ENCODE measurements around the gene SLC46A3. TPM values are rescaled to one million over a fixed set of nuclear protein-coding genes. Genes with fewer than 3 reads are reported as not detected.
"Not testable (repeated sequence)": the region's sequence is repeated elsewhere in the genome, so short reads cannot be mapped to it uniquely, and the experiment has no call there.

Gene SLC46A3
- 3.6 and 4.6 TPM in 2 replicates for total RNA-seq

GRCh38 chr13:28718543-28719226, at the start of gene SLC46A3:
TSS of gene SLC46A3 (minus strand) at chr13:28718970. CDS start at chr13:28717998, 972 bp downstream.
- DNase-seq = peak; percentile 99

GRCh38 chr13:28763887-28764286, 45.1 kb upstream of the SLC46A3 start:
- DNase-seq = no peak

GRCh38 chr13:28761586-28761985, 42.8 kb upstream of the SLC46A3 start:
- no peak for DNase-seq

DNA sequence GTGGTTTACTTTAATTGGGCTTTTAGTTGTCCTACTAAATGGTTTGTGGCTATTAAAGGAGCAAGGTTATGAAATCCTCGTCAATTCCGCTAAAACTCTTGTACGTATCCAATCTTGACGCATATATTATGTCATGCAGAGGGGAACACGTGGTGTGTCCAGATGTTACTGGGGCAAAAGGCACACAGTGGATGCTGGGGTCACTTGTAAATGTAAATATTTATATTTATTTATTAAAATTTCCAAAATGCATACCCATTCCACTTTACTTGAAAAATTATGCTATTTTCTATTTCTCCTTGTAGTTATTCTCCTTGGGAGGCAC, 36.7 kb upstream of the SLC46A3 start:
- DNase-seq = no peak

DNA sequence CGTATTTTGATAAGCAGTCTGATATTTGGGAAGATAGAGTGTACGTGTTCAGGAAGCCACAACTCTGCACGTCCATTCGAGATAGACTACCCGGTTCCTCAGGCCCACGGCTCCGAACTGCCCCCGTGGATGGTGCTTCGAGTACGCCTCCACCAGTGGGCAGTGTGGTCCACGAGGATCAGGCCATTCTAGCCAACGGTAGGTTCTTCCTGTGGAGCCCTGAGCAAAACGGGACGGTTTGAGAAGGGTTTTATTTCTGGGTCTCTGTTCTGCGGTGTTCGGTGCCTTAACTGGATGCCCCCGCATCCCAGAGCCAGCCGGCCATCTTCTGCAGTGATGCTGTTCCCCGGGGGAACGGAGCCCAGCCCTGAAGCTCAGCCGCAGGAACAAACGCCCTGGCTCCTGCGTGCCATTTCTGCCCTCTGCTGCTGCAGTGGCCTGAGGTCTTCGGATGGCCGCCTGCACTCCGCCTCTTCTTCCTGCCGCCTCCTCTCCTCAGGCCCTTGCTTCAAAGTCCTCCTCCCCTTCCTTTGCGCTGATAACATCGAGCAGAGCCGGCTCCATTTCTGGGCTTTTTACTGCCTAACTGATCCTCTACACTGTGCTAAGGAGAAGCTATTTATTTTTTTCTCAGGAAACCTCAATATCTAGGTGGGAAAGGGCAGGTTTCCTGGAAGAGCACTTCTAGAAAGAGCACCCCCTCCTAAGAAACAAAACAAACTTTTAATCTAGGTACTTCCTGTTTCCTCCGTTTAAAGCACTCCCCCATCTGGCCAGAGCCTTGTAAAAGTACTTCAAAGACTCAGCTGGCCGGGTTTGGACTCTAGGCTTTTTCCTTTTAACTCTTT, 36.2 kb upstream of the SLC46A3 start:
- peak; percentile 80 for DNase-seq

DNA sequence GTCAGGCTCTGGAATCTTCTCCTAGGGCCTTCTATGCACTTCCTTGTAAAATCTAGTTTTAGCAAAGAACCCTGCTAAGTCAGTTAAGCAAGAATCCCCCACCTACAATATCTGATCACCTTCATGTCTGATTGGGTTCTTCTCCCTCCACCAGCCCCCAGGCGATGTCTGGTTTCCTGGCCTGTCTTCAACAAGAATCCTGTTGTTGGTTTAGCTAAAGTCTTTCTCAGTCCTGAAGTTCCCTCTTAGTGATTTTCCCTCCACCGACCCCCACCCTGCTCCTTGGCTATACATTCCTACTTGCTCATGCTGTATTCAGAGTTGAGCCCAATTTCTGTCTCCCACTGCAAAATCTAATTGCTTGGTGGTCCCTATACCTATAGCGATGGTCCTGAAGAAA, 35.2 kb upstream of the SLC46A3 start:
- DNase-seq = no peak

DNA sequence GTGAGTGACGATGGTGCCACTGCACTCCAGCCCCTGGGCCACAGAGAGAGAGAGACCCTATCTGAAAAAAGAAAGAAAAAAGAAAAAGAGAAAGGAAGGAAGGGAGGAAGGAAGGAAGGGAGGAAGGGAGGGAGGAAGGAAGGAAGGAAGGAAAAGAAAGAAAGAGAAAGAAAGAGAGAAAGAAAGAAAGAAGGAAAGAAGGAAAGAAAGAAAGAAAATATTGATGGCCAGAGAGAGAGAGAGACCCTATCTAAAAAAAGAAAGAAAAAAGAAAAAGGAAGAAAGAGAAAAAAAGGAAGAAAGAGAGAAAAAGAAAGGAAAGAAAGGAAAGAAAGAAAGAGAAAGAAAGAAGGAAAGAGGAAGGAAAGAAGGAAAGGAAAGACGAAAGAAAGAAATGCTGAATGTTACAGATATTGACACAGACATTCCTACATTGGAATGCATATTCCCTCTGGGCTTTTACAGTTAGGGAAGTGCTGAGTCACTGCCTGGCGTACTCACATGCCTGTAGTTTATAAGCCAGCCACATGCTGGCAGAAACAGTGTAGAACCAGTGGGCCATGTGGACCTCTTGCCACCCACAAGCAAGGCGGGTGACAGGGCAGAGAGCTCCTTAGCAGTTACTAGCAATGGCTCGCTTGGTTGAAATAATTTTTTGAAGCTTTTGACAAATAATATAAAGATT, 34.6 kb upstream of the SLC46A3 start:
- DNase-seq = peak; percentile 87

DNA sequence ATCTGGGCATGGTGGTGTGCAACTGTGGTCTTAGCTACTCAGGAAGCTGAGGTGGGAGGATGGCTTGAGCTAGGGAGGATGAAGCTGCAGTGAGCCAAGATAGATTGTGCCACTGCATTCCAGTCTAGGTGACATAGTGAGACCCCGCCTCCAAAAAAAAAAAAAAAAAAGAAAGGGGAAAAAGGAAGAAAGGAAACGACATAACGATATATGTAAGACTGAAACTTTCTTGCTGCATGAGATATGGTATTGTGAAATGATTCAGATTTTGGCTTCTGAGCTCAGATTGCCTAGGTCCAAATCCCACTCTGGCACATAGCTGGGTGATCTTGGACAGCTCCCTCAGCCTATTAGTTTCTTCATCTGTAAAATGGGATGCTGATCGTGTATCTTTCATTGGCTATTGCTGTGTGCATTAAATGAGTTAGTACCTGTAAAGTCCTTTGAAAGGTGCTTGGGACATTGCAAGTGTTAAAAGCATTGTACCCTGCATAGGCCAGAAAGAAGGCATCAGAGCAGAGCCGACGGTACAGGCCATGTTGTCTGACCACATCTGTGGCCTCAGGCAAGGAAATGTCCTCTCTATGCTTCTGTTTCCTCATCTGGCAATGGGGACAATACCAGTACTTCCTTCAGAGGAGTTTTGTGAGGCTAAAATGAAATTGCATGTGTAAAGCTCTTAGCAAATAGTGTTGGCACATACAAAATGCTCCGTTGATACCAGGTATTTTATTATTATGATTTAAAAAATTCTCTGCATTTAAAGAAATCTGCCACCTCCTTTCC, 32.6 kb upstream of the SLC46A3 start:
- peak; percentile 10 for DNase-seq

DNA sequence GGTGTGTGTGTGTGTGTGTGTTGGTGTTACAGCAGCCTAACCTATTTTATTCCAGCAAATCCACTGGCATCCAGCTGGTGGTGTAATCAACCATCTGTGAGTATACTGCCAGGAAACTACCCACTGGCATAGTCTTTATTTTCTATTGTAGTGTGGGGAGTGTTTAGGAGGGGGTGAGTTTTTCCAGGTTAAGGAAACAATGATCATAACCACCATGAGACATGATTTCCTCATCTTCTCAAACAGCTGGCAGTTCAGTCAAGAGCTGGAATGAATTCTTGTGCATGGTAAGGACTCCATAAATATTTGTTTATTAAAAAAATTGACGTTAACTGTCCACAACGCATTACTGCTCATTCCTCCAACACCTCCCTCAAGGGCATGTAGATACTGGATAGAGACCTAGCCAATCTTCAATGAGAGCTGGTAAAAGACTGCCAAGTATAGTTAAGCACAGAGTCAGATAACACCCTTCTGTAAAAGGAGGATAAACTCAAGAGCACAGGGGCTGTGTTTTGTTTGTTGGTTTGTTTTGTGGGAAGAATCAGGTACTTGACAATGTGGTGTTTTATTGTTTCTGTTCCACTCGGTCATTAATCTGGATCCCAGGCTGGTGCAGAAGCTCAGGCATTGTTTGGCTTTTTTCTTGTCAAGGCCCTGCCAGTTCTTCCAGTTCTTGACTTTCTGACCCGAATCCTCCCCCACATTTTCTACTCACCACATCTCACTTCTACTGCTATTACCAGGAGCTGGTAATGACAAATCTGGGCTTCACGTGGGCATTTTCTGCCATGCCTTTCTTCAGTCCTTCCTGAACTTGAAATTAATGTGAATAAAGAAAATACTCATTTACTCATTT, 31.6 kb upstream of the SLC46A3 start:
- DNase-seq = peak; percentile 83

DNA sequence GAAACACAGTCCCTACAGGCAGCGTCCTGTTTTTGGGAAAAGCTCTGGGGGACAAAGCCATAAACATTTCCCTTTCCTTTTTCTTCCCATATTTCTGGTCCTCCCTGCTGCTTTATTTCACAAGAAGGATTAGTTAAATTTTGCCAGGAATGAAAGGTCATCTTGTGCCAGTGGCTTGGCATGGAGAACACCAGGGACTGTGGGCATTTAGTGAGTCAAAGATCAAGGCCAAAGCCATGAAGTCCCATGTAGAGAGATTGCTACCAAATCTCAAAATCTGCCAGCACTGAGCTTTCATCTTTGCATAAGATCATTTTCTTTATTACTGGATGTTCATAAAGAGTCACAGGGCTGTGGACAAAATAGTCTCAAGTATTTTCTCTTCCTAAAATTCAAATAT, 29.1 kb upstream of the SLC46A3 start:
- no peak for DNase-seq

- no peak for DNase-seq
These were observed 27.5 kb upstream of the SLC46A3 start for GRCh38 chr13:28746287-28746612.

- no peak for DNase-seq
These were observed 25.9 kb upstream of the SLC46A3 start for GRCh38 chr13:28744656-28745055.

- peak; percentile 96 for DNase-seq
These were observed 25.3 kb upstream of the SLC46A3 start for GRCh38 chr13:28744091-28744536.

- no peak for DNase-seq
These were observed 24.8 kb upstream of the SLC46A3 start for GRCh38 chr13:28743499-28744083.

DNA sequence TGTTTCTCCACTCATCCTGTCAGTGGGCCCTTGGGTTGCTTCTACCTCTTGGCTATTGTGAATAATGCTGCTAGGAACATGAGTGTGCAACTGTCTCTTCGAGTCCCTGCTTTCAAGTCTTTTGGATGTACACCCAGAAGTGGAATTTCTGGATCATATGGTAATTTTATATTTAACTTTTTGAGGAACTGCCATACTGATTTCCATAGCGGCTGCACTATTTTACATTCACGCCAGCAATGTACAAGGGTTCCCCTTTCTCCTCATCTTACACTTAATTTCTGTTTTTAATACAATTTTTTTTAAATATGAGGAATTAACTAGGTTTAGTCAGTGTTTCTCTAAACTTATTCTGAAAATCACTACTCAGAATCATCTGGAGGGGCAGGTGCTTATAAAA, 24.2 kb upstream of the SLC46A3 start:
- no peak for DNase-seq

DNA sequence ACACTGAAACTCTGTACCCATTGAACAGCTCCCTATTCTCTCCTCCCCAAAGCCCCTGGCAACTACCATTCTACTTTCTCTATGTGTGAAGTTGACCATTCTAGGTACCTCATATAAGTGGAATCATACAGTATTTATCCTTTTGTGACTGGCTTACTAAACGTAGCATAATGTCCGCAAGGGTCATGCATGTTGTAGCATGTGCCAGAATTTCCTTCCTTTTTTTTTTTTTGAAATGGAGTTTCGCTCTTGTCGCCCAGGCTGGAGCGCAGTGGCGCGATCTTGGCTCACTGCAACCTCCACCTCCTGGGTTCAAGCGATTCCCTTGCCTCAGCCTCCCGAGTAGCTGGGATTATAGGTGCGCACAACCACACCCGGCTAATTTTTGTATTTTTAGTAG, 23.7 kb upstream of the SLC46A3 start:
- not testable (repeated sequence) for DNase-seq

- no peak for DNase-seq
These were observed 22.3 kb upstream of the SLC46A3 start for GRCh38 chr13:28741084-28741491.

DNA sequence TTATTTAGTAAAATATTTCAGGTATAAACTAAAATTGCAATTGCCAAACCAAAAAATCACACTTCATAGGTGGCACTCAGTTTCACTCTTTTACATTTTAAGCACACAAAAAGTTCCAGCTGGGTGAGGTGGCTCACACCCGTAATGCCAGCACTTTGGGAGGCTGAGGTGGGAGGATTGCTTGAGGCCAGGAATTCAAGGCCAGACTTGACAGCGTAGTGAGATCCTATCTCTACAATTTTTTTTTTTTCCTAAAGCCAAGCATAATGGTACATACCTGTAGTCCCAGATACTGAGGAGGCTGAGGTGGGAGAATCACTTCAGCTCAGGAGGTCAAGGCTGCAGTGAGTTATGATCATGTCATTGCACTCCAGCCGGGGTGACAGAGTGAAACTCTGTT, 20.6 kb upstream of the SLC46A3 start:
- DNase-seq = no peak

DNA sequence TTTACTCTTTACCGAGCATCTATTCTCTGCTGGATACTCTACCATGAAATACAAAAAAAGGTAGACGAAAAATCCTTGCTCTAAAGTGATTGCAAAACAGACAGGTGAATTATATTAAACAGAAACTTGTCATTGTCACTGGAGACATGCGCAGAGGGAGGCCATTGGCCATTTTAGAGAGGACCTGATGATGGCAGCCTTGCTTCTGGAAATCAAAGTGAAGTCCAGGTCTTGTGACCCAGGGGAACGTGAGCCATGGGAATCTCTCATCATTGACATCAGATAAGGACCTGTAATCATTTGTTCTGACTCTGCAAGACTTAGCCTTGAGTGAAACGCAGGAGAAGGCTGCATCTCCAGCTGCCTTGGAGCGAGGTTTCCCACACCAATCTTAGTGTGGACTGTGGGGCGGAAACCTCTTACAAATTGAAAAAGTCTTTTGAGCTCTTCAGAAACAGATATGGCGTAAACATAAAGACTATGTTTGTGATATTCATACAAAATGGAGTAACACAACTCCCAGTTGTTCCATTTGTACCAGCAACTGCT, 16.8 kb upstream of the SLC46A3 start:
- DNase-seq = no peak

DNA sequence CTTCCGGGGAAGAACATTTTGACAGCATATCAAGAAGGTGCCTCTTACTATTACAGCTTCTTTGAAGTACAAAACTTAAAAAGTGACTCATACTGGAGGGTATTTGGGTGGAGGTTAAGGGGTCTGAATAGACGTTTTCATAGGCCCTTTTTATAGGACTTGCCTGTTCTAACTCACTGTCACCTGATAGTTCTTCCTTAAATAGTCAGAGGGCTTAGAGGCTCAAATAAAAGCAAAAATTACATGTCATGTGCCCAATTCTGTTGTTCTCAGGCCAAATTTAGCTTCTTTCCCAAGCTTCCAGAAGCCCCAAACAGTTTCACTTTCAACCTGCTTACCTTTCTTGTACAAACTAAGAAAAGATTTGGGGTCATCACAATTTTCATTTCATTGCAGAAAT, 16.1 kb upstream of the SLC46A3 start:
- no peak for DNase-seq

DNA sequence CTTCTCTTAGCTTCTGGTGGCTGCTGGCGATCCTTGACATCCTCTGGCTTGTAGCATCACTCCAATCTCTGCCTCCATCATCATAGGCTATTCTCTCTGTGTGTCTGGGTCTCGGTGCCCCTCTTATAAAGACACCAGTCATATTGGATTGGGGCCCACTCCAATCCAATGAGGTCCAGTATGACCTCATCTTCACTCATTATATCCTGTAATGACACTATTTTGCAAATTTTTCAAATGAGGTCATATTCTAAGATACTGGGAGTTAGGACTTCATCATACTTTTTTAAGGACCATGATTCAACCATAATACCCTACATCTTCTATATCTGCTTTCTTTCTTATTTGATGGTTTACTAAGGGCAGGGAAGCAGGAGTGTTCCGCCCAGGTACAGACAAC, 12.0 kb upstream of the SLC46A3 start:
- DNase-seq = no peak

Measured in dermis blood vessel endothelial cell (primary cell).